Measurements from ENCODE around the gene TNFSF12.

DNA sequence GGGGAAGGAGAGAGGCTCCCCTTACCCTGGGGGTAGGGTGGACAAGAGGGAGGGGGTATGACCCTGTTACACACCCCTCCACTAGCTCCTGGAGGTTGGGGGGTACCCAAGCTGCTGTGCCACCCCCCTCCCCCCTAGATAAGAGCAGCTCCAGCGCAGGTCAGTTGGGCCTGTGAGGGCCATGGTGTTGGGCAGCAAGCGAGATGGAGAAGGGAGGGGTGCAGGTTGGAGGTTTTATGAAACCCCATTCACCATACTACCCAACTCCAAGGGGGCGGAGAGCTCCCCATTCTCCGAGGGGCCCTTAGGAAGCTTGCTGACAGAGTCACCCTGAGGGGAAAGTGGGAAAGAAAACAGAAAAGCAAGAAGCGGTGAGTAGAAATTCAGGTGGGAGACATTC is 42.7 kb downstream of the TNFSF12 start:
- TF ChIP-seq, protein P1, sequence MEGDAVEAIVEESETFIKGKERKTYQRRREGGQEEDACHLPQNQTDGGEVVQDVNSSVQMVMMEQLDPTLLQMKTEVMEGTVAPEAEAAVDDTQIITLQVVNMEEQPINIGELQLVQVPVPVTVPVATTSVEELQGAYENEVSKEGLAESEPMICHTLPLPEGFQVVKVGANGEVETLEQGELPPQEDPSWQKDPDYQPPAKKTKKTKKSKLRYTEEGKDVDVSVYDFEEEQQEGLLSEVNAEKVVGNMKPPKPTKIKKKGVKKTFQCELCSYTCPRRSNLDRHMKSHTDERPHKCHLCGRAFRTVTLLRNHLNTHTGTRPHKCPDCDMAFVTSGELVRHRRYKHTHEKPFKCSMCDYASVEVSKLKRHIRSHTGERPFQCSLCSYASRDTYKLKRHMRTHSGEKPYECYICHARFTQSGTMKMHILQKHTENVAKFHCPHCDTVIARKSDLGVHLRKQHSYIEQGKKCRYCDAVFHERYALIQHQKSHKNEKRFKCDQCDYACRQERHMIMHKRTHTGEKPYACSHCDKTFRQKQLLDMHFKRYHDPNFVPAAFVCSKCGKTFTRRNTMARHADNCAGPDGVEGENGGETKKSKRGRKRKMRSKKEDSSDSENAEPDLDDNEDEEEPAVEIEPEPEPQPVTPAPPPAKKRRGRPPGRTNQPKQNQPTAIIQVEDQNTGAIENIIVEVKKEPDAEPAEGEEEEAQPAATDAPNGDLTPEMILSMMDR (IDR thresholded peaks at IDR 0.05), result no peak
- TF ChIP-seq GABPA (IDR thresholded peaks at IDR 0.05; ENCODE audit: low read depth) (no peak), GATA2 (CRISPR knock-in tag; IDR thresholded peaks at IDR 0.05) (no peak), TAF1 (IDR thresholded peaks at IDR 0.05; ENCODE audit: borderline replicate concordance, low read depth, low read length) (no peak), EP300 (IDR thresholded peaks at IDR 0.05; ENCODE audit: borderline replicate concordance in 1 of 2, low read depth in 1 of 2, low read length in 1 of 2) (no peak), TCF12 (IDR thresholded peaks at IDR 0.05) (no peak), SIN3A (IDR thresholded peaks at IDR 0.05; ENCODE audit: borderline replicate concordance, low read depth, low read length) (no peak), FOXJ3 (CRISPR knock-in tag; IDR thresholded peaks at IDR 0.05) (no peak), YY1 (IDR thresholded peaks at IDR 0.05; ENCODE audit: low read depth) (no peak), EZH2phosphoT487 (IDR thresholded peaks at IDR 0.05; ENCODE audit: borderline replicate concordance, low read depth) (no peak)
- TF ChIP-seq, protein P2, sequence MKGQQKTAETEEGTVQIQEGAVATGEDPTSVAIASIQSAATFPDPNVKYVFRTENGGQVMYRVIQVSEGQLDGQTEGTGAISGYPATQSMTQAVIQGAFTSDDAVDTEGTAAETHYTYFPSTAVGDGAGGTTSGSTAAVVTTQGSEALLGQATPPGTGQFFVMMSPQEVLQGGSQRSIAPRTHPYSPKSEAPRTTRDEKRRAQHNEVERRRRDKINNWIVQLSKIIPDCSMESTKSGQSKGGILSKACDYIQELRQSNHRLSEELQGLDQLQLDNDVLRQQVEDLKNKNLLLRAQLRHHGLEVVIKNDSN (IDR thresholded peaks at IDR 0.05; ENCODE audit: borderline replicate concordance, low read depth), result no peak
- TF ChIP-seq, protein P3, sequence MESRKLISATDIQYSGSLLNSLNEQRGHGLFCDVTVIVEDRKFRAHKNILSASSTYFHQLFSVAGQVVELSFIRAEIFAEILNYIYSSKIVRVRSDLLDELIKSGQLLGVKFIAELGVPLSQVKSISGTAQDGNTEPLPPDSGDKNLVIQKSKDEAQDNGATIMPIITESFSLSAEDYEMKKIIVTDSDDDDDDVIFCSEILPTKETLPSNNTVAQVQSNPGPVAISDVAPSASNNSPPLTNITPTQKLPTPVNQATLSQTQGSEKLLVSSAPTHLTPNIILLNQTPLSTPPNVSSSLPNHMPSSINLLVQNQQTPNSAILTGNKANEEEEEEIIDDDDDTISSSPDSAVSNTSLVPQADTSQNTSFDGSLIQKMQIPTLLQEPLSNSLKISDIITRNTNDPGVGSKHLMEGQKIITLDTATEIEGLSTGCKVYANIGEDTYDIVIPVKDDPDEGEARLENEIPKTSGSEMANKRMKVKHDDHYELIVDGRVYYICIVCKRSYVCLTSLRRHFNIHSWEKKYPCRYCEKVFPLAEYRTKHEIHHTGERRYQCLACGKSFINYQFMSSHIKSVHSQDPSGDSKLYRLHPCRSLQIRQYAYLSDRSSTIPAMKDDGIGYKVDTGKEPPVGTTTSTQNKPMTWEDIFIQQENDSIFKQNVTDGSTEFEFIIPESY (IDR thresholded peaks at IDR 0.05; ENCODE audit: borderline replicate concordance, low read depth), result no peak
- TF ChIP-seq, protein P4, sequence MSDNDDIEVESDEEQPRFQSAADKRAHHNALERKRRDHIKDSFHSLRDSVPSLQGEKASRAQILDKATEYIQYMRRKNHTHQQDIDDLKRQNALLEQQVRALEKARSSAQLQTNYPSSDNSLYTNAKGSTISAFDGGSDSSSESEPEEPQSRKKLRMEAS (IDR thresholded peaks at IDR 0.05; ENCODE audit: low read depth), result no peak
- TF ChIP-seq, protein P5, sequence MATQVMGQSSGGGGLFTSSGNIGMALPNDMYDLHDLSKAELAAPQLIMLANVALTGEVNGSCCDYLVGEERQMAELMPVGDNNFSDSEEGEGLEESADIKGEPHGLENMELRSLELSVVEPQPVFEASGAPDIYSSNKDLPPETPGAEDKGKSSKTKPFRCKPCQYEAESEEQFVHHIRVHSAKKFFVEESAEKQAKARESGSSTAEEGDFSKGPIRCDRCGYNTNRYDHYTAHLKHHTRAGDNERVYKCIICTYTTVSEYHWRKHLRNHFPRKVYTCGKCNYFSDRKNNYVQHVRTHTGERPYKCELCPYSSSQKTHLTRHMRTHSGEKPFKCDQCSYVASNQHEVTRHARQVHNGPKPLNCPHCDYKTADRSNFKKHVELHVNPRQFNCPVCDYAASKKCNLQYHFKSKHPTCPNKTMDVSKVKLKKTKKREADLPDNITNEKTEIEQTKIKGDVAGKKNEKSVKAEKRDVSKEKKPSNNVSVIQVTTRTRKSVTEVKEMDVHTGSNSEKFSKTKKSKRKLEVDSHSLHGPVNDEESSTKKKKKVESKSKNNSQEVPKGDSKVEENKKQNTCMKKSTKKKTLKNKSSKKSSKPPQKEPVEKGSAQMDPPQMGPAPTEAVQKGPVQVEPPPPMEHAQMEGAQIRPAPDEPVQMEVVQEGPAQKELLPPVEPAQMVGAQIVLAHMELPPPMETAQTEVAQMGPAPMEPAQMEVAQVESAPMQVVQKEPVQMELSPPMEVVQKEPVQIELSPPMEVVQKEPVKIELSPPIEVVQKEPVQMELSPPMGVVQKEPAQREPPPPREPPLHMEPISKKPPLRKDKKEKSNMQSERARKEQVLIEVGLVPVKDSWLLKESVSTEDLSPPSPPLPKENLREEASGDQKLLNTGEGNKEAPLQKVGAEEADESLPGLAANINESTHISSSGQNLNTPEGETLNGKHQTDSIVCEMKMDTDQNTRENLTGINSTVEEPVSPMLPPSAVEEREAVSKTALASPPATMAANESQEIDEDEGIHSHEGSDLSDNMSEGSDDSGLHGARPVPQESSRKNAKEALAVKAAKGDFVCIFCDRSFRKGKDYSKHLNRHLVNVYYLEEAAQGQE (IDR thresholded peaks at IDR 0.05; ENCODE audit: low read depth, low read length), result no peak
